CD8-positive, alpha-beta memory T cell (primary cell): ENCODE data around the gene SF3B4. TPM values are rescaled to one million over a fixed set of nuclear protein-coding genes. Genes with fewer than 3 reads are reported as not detected.

Source experiments
- CTCF ChIA-PET: fragments of 350-600 bp; sonication (Branson Sonifier 250); formaldehyde crosslinking; loops from one replicate; lab custom pipeline; 2021; ENCODE audit warnings: antibody characterized with exemption; lab: Charles Lee
- POLR2A ChIA-PET: fragments of 350-600 bp; sonication (Branson Sonifier 250); formaldehyde crosslinking; loops from one replicate; lab custom pipeline; 2021; ENCODE audit warnings: antibody characterized with exemption; lab: Charles Lee
- DNase-seq, 5 donors: peaks; one replicate each; pipeline versions ENCODE4 v3.0.0 to v3.0.0-alpha.2; 2020 to 2022; ENCODE audit warnings: mixed read lengths in 1 of 5
- H3K27ac ChIP-seq: one replicate; pipeline ENCODE4 v1.7.0; 2013; ENCODE audit warnings: low read depth, mild to moderate bottlenecking, low read length, moderate library complexity
- H3K27me3 ChIP-seq: 2 replicates; pipeline ENCODE4 v1.7.0; 2013; ENCODE audit warnings: low read length, mild to moderate bottlenecking; ENCODE audit not compliant: insufficient read depth, poor library complexity, severe bottlenecking
- H3K36me3 ChIP-seq: 2 replicates; pipeline ENCODE4 v1.7.0; 2013; ENCODE audit warnings: mild to moderate bottlenecking, low read length, moderate library complexity; ENCODE audit not compliant: insufficient read depth
- H3K4me1 ChIP-seq: 2 replicates; pipeline ENCODE4 v1.7.0; 2013; ENCODE audit warnings: mild to moderate bottlenecking, low read length, moderate library complexity; ENCODE audit not compliant: insufficient read depth
- H3K4me3 ChIP-seq: 2 replicates; pipeline ENCODE4 v1.7.0; 2013; ENCODE audit warnings: mild to moderate bottlenecking, low read length
- H3K9me3 ChIP-seq: 2 replicates; pipeline ENCODE4 v1.7.0; 2013; ENCODE audit warnings: mild to moderate bottlenecking, low read length
- H3K27ac Mint-ChIP-seq, 8 donors: one replicate each; pipeline ENCODE4 v1.8.0; 2020 to 2021; ENCODE audit warnings: mixed read lengths in 8 of 8, mild to moderate bottlenecking in 6 of 8, inconsistent platforms in 3 of 8, moderate library complexity in 3 of 8
- H3K27me3 Mint-ChIP-seq, 2 donors: one replicate each; pipeline ENCODE4 v1.8.0; 2020 to 2021; ENCODE audit warnings: mixed read lengths in 2 of 2, mild to moderate bottlenecking in 1 of 2, moderate library complexity in 1 of 2
- H3K36me3 Mint-ChIP-seq, 3 donors: one replicate each; pipeline ENCODE4 v1.8.0; 2020 to 2021; ENCODE audit warnings: mixed read lengths in 3 of 3, inconsistent platforms in 1 of 3, mild to moderate bottlenecking in 1 of 3
- H3K4me1 Mint-ChIP-seq, 3 donors: one replicate each; pipeline ENCODE4 v1.8.0; 2020 to 2021; ENCODE audit warnings: mixed read lengths in 3 of 3, inconsistent platforms in 1 of 3, mild to moderate bottlenecking in 1 of 3
- H3K4me3 Mint-ChIP-seq, 7 donors: one replicate each; pipeline ENCODE4 v1.8.0; 2020 to 2021; ENCODE audit warnings: mixed read lengths in 7 of 7, mild to moderate bottlenecking in 6 of 7, moderate library complexity in 4 of 7, inconsistent platforms in 2 of 7
- H3K9me3 Mint-ChIP-seq, 5 donors: one replicate each; pipeline ENCODE4 v1.8.0; 2020 to 2022; ENCODE audit warnings: mixed read lengths in 5 of 5, mild to moderate bottlenecking in 3 of 5, moderate library complexity in 2 of 5, inconsistent platforms in 1 of 5
- polyA plus RNA-seq: library from polyadenylated mRNA; unstranded; fragments of 300-500 nt; fragmentation: Illumina TruSeq; gene quantifications from one replicate; pipeline ENCODE4 v1.2.3, GENCODE V29; 2021
- total RNA-seq, 2 experiments: library from RNA; stranded (reverse); gene quantifications; one replicate each; pipeline ENCODE4 v1.2.3, GENCODE V29; 2021

Gene SF3B4
- total and polyA plus RNA-seq, 3 experiments from 2014 or later: 111 to 124 (median 112) TPM

DNA sequence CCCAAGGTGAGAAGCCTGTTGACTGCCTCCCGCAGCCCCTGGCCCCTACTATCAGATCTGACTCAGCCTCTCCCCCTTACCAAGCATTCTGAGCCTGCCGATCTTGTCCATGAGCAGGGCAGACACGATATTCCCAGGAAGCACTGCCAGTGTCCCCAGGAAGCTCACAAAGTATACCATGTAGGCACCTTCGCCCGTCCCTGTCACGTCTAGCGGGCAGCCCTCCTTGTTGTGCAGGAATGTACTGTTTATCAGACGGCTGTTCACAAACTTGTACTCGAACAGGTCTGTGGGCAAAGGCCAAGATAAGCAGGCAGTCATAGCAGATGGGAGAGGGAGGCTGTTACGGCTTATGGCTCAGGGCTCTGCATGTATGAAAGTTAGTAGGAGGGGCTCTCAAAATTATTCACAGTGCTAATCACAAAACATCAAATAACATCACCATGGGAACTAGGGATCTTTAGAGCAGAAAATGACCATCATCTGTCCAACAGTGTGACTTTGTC lies 21.0 kb downstream of the SF3B4 start:
- POLR2A ChIA-PET: no interaction called here
- Mint-ChIP-seq H3K4me1 (peaks cover 0 to 2% (median 0%) of the 10 kb centered on the region in 3 donors), H3K4me3 (no peak overlapping the region), H3K27ac (no peak overlapping the region), H3K27me3 (peaks cover 0 to 10% of the 10 kb centered on the region in 2 donors), H3K36me3 (peaks cover 0 to 23% (median 22%) of the 10 kb centered on the region in 3 donors), H3K9me3 (no peaks in the 10 kb centered on the region)
- CTCF ChIA-PET: interaction anchor here (1.4 kb wide), 1 partner anchor 22 kb away, joined by 3 read pairs; no protein-coding TSS in a partner anchor
- H3K36me3 ChIP-seq: no peaks in the 10 kb centered on the region
- no peak for DNase-seq
- H3K4me3 ChIP-seq: no peak overlapping the region
- no peaks in the 10 kb centered on the region for H3K27me3 ChIP-seq
- H3K27ac ChIP-seq: no peak overlapping the region
- H3K9me3 ChIP-seq: no peaks in the 10 kb centered on the region
- H3K4me1 ChIP-seq: no peaks in the 10 kb centered on the region

DNA sequence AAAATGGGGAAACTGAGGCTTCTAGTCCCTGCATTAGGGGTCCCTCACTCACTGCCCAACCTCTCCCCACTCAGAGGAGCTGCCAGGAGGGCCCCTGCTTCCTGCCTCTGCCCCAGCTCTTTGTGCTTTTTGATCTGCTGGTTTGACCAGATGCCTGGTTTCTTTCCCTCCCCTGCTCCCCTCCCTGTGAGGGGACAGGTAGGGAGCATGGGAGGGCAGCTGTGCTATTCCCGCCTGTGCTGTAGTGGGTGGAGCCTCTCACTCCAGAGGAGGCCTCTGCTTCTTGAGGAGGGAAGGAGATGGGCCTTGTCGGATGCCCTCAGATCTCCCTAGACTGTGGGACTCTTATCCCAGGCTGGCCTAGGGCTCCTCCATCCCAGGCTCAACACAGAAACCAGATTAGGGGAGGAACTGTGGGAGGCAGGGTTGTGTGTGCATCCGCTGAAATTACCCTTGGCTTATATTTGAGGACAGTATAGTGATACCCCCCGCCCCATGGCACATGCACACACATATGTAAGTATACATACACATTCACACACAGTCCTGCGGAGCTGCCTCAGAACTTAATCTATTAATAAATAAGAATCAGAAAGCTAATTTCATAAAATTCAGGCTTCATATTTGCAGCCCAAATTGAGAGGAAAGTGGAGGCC lies 23.6 kb downstream of the SF3B4 start:
- Histone ChIP-seq H3K9me3 (no peaks in the 10 kb centered on the region), H3K27me3 (no peaks in the 10 kb centered on the region), H3K36me3 (no peaks in the 10 kb centered on the region), H3K4me3 (no peak overlapping the region), H3K4me1 (peaks cover 7% of the 10 kb centered on the region), H3K27ac (no peak overlapping the region)
- H3K9me3 Mint-ChIP-seq: no peaks in the 10 kb centered on the region
- peaks cover 0 to 21% (median 17%) of the 10 kb centered on the region in 3 donors for H3K36me3 Mint-ChIP-seq
- H3K4me3 Mint-ChIP-seq: no peak overlapping the region
- peak overlapping the region in 1 of 8 donors; percentile 58 for H3K27ac Mint-ChIP-seq
- ChIA-PET CTCF (no interaction called here), POLR2A (no interaction called here)
- H3K27me3 Mint-ChIP-seq: peaks cover 0 to 4% of the 10 kb centered on the region in 2 donors
- H3K4me1 Mint-ChIP-seq: peaks cover 17 to 20% (median 18%) of the 10 kb centered on the region in 3 donors
- DNase-seq: no peak

DNA sequence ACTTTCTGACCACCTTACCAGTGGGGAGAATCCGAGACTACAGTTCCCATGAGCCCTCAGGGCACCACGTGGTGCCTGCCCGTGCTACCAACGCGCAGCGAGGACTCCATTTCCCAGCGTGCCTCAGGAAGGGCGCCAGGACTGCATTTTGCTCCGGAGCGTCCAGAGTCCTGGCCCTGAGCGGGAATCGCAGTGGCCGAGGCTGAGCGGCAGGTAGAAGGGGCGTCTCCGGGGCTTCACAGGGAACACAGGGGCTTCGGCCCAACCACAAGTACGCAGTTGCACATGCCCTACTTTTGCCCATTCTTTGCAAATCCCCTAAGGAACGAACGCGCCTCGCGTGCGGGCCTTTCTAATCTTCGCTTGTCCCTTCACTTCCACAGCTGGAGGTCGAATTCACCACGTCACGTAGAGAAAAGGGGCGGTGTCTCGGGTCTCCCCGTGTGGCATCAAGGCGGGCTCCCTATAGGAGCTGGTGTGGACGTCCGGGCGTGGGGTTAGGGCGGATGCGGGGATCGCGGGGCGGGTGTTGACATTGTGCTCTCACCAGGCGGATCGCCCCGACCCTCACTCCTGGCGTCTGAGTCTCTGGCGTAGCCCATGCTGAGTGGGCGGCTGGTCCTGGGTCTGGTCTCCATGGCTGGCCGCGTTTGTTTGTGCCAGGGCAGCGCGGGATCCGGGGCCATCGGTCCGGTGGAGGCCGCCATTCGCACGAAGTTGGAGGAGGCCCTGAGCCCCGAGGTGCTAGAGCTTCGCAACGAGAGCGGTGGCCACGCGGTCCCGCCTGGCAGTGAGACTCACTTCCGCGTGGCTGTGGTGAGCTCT lies 27.9 kb downstream of the SF3B4 start, which contains the start of gene BOLA1:
Gene BOLA1 (plus strand): TSS at position 109 of the 825 bp plus-strand sequence. CDS start 492 bp downstream, at position 601.
- ChIA-PET POLR2A (interaction anchor here (0.5 to 1.6 kb wide), 5 partner anchors 12 to 462 kb away, joined by 3 to 31 read pairs (median 3); a partner anchor contains a TSS), CTCF (interaction anchor here (1.4 kb wide), 2 partner anchors 12 to 287 kb away, joined by 4 to 7 read pairs; a partner anchor contains a TSS)
- peaks cover 7% of the 10 kb centered on the region for H3K4me1 ChIP-seq
- peak within 1 kb of the TSS; percentile 91 for H3K4me3 ChIP-seq
- H3K36me3 ChIP-seq: no peaks in the 10 kb centered on the region
- H3K9me3 Mint-ChIP-seq: no peaks in the 10 kb centered on the region
- H3K36me3 Mint-ChIP-seq: peaks cover 0 to 4% (median 2%) of the 10 kb centered on the region in 3 donors
- H3K27ac Mint-ChIP-seq: peak within 1 kb of the TSS; percentile 78 to 97 (median 94)
- peak within 1 kb of the TSS; percentile 73 for H3K27ac ChIP-seq
- H3K27me3 Mint-ChIP-seq: peaks cover 0 to 2% of the 10 kb centered on the region in 2 donors
- peaks cover 18 to 20% (median 20%) of the 10 kb centered on the region in 3 donors for H3K4me1 Mint-ChIP-seq
- H3K4me3 Mint-ChIP-seq: peak within 1 kb of the TSS; percentile 89 to 97 (median 93)
- H3K9me3 ChIP-seq: no peaks in the 10 kb centered on the region
- DNase-seq: peak; percentile 71 to 87 (median 74)
- H3K27me3 ChIP-seq: no peaks in the 10 kb centered on the region

DNA sequence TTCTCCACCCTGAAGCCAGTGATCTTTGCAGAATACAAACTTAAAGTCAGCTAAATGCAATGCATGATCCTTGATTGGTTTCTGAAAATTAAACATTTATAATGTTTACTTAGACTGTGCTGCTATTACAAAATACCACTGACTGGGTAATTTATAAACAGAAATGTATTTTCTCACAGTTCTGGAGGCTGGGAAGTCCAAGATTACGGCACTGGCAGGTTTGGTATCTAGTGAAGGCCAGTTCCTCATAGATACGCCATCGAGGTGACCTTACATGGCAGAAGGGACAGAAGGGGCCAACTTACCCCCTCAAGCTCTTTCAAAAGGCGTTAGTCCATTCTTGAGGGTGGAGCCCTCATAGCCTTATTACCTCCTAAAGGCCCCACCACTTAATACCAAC lies 31.0 kb downstream of the SF3B4 start:
- no peaks in the 10 kb centered on the region for H3K9me3 Mint-ChIP-seq
- POLR2A ChIA-PET: no interaction called here
- H3K36me3 Mint-ChIP-seq: peaks cover 0 to 4% (median 2%) of the 10 kb centered on the region in 3 donors
- no peak for DNase-seq
- Histone ChIP-seq H3K27ac (no peak overlapping the region), H3K36me3 (no peaks in the 10 kb centered on the region), H3K4me1 (peaks cover 7% of the 10 kb centered on the region), H3K4me3 (no peak overlapping the region), H3K27me3 (no peaks in the 10 kb centered on the region), H3K9me3 (no peaks in the 10 kb centered on the region)
- peaks cover 17 to 20% (median 20%) of the 10 kb centered on the region in 3 donors for H3K4me1 Mint-ChIP-seq
- H3K4me3 Mint-ChIP-seq: no peak overlapping the region
- no peaks in the 10 kb centered on the region for H3K27me3 Mint-ChIP-seq
- CTCF ChIA-PET: interaction anchor here (1.3 kb wide), 1 partner anchor 9 kb away, joined by 3 read pairs; a partner anchor contains a TSS
- H3K27ac Mint-ChIP-seq: no peak overlapping the region

DNA sequence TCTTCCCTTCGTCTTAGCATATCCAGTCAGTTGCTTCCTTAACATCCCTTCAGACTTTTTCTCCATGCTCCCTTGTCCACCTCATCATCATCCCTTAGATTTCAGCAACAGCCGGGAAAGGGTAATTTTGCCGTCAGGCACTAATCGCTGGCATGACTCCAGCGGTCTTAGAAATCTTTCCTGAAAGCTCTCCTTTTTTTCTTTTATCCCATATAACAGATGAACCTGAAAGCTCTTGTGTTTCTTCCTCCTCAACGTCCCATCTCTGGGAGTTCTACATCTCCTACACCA lies 38.7 kb downstream of the SF3B4 start:
- DNase-seq: no peak
- H3K4me3 Mint-ChIP-seq: no peak overlapping the region
- Histone ChIP-seq H3K27ac (peak overlapping the region; percentile 94), H3K4me3 (peak overlapping the region; percentile 76), H3K27me3 (no peaks in the 10 kb centered on the region), H3K36me3 (no peaks in the 10 kb centered on the region), H3K4me1 (peaks cover 18% of the 10 kb centered on the region), H3K9me3 (no peaks in the 10 kb centered on the region)
- no peaks in the 10 kb centered on the region for H3K9me3 Mint-ChIP-seq
- CTCF ChIA-PET: interaction anchor here (0.6 to 2.2 kb wide), 6 partner anchors 12 to 298 kb away, joined by 3 to 11 read pairs (median 3); no protein-coding TSS in a partner anchor
- POLR2A ChIA-PET: interaction anchor here (0.6 to 8.3 kb wide), 5 partner anchors 11 to 353 kb away, joined by 3 to 177 read pairs (median 31); partner anchors contain the start of genes BOLA1 and SF3B4
- H3K27ac Mint-ChIP-seq: no peak overlapping the region
- no peaks in the 10 kb centered on the region for H3K36me3 Mint-ChIP-seq
- peaks cover 0 to 4% (median 4%) of the 10 kb centered on the region in 3 donors for H3K4me1 Mint-ChIP-seq
- H3K27me3 Mint-ChIP-seq: no peaks in the 10 kb centered on the region

DNA sequence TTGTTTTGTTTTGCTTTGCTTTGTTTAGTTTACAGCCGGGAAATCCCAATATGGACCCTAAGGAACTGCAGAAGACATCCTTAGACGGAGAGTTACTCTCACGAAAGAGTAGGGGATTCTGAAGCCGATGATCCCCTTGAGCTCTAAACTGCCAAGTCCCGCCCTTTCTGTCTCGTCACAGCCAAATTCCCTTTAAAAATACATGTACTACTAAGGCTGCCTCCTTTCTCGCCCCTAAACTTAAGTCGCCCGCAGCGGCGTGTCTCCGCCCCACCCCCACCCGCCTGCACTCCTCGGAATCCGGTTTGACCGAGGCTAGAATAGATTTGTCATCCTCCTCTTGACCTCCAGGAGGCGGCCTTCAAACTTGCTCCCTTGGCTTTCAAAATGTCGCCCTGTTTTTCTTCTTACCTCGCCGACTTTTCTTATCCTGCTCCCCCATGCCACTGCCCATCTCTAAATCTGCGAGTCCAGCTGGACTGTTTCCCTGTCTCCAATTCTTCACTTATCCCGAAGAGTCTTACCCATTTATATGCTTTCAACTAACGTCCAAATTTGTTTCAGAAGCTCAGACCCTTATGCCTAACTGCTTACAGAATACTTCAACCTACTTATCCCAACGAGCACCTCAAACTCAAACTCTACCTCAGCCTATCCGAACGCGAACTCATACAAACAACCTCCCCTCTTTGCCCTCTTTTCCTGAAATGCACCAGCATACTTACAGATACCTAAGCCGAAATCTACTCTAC lies 39.2 kb downstream of the SF3B4 start:
- Histone ChIP-seq H3K36me3 (no peaks in the 10 kb centered on the region), H3K4me1 (peaks cover 23% of the 10 kb centered on the region), H3K27me3 (no peaks in the 10 kb centered on the region), H3K4me3 (peak overlapping the region; percentile 76), H3K9me3 (no peaks in the 10 kb centered on the region), H3K27ac (peak overlapping the region; percentile 94)
- Mint-ChIP-seq H3K27ac (no peak overlapping the region), H3K4me1 (peaks cover 3 to 4% (median 4%) of the 10 kb centered on the region in 3 donors), H3K27me3 (no peaks in the 10 kb centered on the region), H3K36me3 (no peaks in the 10 kb centered on the region), H3K4me3 (no peak overlapping the region), H3K9me3 (no peaks in the 10 kb centered on the region)
- peak in 3 of 5 donors; percentile 58 to 76 (median 61) for DNase-seq
- CTCF ChIA-PET: interaction anchor here (0.6 to 2.2 kb wide), 13 partner anchors 9 to 299 kb away, joined by 3 to 11 read pairs (median 4); partner anchors contain the start of genes BOLA1, SF3B4 and VPS45
- POLR2A ChIA-PET: interaction anchor here (0.6 to 8.3 kb wide), 14 partner anchors 12 to 691 kb away, joined by 3 to 177 read pairs (median 8); partner anchors contain the start of genes ANP32E, BOLA1, MCL1 and PLEKHO1
